K562 (cell line): ENCODE measurements around the gene CLEC2L. TPM values are rescaled to one million over a fixed set of nuclear protein-coding genes. Genes with fewer than 3 reads are reported as not detected.

Experiments
- ATAC-seq: fragments of 200-7000 bp; cut with Tn5 transposase; 3 replicates; pipeline ENCODE4 v1.9.1; 2020; ENCODE audit warnings: moderate library complexity
- BruUV-seq: library from RNA; stranded (reverse); fragments of 400-500 nt; replicated peaks from 2 replicates; lab custom pipeline; 2021; lab: Mats Ljungman, UMichigan
- CTCF ChIA-PET: fragments of 300-600 bp; formaldehyde crosslinking; extraction: SDS; loops from one replicate; lab custom pipeline; 2021; ENCODE audit warnings: low intra/inter-chr PET ratio; lab: Yijun Ruan, JAX
- POLR2A ChIA-PET: fragments of 300-600, 350-650 bp; sonication (Branson Sonifier 250); formaldehyde crosslinking; extraction: SDS; loops from one replicate; lab custom pipeline; 2021; ENCODE audit warnings: antibody characterized with exemption, inconsistent platforms; lab: Yijun Ruan, JAX
- DNase-seq, 4 experiments: peaks; one replicate each; pipeline versions ENCODE4 v3.0.0 to v3.0.0-alpha.2; 2011 to 2018; ENCODE audit warnings: low spot score in 3 of 4, mixed read lengths in 3 of 4; ENCODE audit errors: extremely low read depth in 1 of 4
- FAIRE-seq: peaks from 2 replicates; lab custom pipeline; 2011; peaks lifted over from hg19 to GRCh38; lab: Jason Lieb, UNC
- H2AFZ ChIP-seq: 2 replicates; pipeline ENCODE4 v1.6.0; 2011; ENCODE audit warnings: low read depth, low read length, control low read depth, inconsistent platforms
- H3K27ac ChIP-seq: fragments of 200-600 bp; 3 replicates; pipeline ENCODE4 v1.8.0; 2011; ENCODE audit warnings: low read depth, mild to moderate bottlenecking, control low read depth, inconsistent platforms, low read length, moderate library complexity, mixed read lengths; ENCODE audit errors: extremely low read depth
- H3K27me3 ChIP-seq, 2 experiments: fragments of 300-600 bp in 1 of 2; 2 replicates in 1 of 2; 3 replicates in 1 of 2; pipeline versions ENCODE4 v1.6.0 to v1.8.0; 2011; ENCODE audit warnings: inconsistent platforms in 2 of 2, low read length in 2 of 2, mild to moderate bottlenecking in 1 of 2, mixed read lengths in 1 of 2, moderate library complexity in 1 of 2; ENCODE audit not compliant: control insufficient read depth in 2 of 2, insufficient read depth in 2 of 2
- H3K36me3 ChIP-seq: fragments of 300-600 bp; 3 replicates; pipeline ENCODE4 v1.8.0; 2011; ENCODE audit warnings: mild to moderate bottlenecking, low read length, inconsistent platforms; ENCODE audit not compliant: control insufficient read depth, insufficient read depth
- H3K4me1 ChIP-seq, 2 experiments: fragments of 200-600 bp in 1 of 2; replicated peaks in 1 of 2; 2 replicates in 1 of 2; 3 replicates in 1 of 2; pipeline versions ENCODE4 v1.5.1 to v1.8.0; 2011; ENCODE audit warnings: inconsistent platforms in 2 of 2, low read length in 2 of 2, mild to moderate bottlenecking in 1 of 2, mixed read lengths in 1 of 2, moderate library complexity in 1 of 2; ENCODE audit not compliant: control insufficient read depth in 2 of 2, insufficient read depth in 2 of 2
- H3K4me2 ChIP-seq: 2 replicates; pipeline ENCODE4 v1.6.1; 2011; ENCODE audit warnings: low read length, control low read depth, inconsistent platforms, mixed read lengths; ENCODE audit not compliant: insufficient read depth
- H3K4me3 ChIP-seq: fragments of 200-600 bp; sonication (generic), shearing (Covaris generic); 2 replicates; pipeline ENCODE4 v1.5.1; 2016; ENCODE audit warnings: control low read depth, inconsistent platforms
- H3K79me2 ChIP-seq: fragments of 200-600 bp; 3 replicates; pipeline ENCODE4 v1.8.0; 2011; ENCODE audit warnings: low read length, inconsistent platforms; ENCODE audit not compliant: control insufficient read depth, insufficient read depth
- H3K9ac ChIP-seq, 2 experiments: 2 replicates each; pipeline versions ENCODE4 v1.6.0 to v1.6.1; 2011; ENCODE audit warnings: low read depth in 2 of 2, low read length in 2 of 2, control low read depth in 1 of 2, inconsistent platforms in 1 of 2, mild to moderate bottlenecking in 1 of 2, mixed read lengths in 1 of 2; ENCODE audit not compliant: insufficient read depth in 1 of 2
- H3K9me1 ChIP-seq: one replicate; pipeline ENCODE4 v1.6.0; 2011; ENCODE audit warnings: inconsistent platforms, mild to moderate bottlenecking, low read length, moderate library complexity; ENCODE audit not compliant: control insufficient read depth, insufficient read depth
- H3K9me3 ChIP-seq: replicated peaks from 2 replicates; pipeline ENCODE4 v1.5.1; 2011; ENCODE audit warnings: low read depth, low read length, inconsistent platforms; ENCODE audit not compliant: control insufficient read depth, insufficient read depth
- H4K20me1 ChIP-seq: replicated peaks from 2 replicates; pipeline ENCODE4 v1.6.1; 2011; ENCODE audit warnings: low read length, inconsistent platforms, mixed read lengths; ENCODE audit not compliant: control insufficient read depth, insufficient read depth
- CBX8 ChIP-seq: fragments of 200-600 bp; sonication (generic); IDR thresholded peaks from 2 replicates; pipeline ENCODE4 v1.6.1; 2012; ENCODE audit warnings: borderline replicate concordance, mixed run types, low read depth, mild to moderate bottlenecking, moderate library complexity, mixed read lengths, low read length, control low read depth, inconsistent platforms; ENCODE audit not compliant: poor library complexity, severe bottlenecking; ENCODE audit errors: extremely low read depth
- TAL1 ChIP-seq: fragments of 450-650 bp; IDR thresholded peaks from 2 replicates; pipeline ENCODE4 v1.6.1; 2016; ENCODE audit warnings: mild to moderate bottlenecking
- WGBS: fragments of 100-300 bp; shearing (Covaris generic); methylation state at CpG from one replicate; pipeline ENCODE4 v1.1.6; 2016; ENCODE audit warnings: low coverage, mixed read lengths; ENCODE audit not compliant: insufficient coverage; ENCODE audit errors: missing lambda C conversion rate; 5-methylcytosine and 5-hydroxymethylcytosine counted together
- in situ Hi-C: fragments of 300-500 bp; cut with MboI; formaldehyde crosslinking; loops from 4 replicates; pipeline ENCODE4 v1.15.0; 2018; ENCODE audit warnings: inconsistent platforms, mixed read lengths
- intact Hi-C: fragments of 100-400 bp; cut with micrococcal nuclease; formaldehyde crosslinking; loops from 2 replicates; pipeline ENCODE4 v1.14.2; 2022
- polyA plus RNA-seq, 8 experiments: library from polyadenylated mRNA; depleted of rRNA in 4 of 8; stranded (reverse) in 5 of 8; unstranded in 3 of 8; fragments of >200 nt; fragmentation: Nextera tagmentation in 2 of 8; fragmentation: Illumina TruSeq in 1 of 8; extraction: Ambion mirVana in 2 of 8; extraction: Trizol in 1 of 8; gene quantifications; 2 replicates each; pipeline versions ENCODE4 v1.2.1 to v1.2.3, GENCODE V29; 2011 to 2014; ENCODE audit warnings: inconsistent platforms in 1 of 8, missing spikeins in 1 of 8
- total RNA-seq, 7 experiments: library from RNA; depleted of rRNA in 6 of 7; stranded (reverse); fragments of >200 nt in 6 of 7; fragmentation: Illumina TruSeq in 2 of 7; extraction: Trizol in 2 of 7; gene quantifications; 2 replicates each; pipeline versions ENCODE4 v1.2.1 to v1.2.3, GENCODE V29; 2011 to 2021; ENCODE audit warnings: low replicate concordance in 1 of 7
- TF ChIP-seq, protein P1 (sequence below), 2 experiments: fragments of 200-800 bp in 1 of 2; sonication (Bioruptor generic) in 1 of 2; sonication (generic) in 1 of 2; formaldehyde crosslinking in 1 of 2; IDR thresholded peaks in 1 of 2; conservative IDR thresholded peaks in 1 of 2; 2 replicates each; pipeline versions ENCODE4 v1.5.0 to v1.6.1; 2016 to 2020; ENCODE audit warnings: missing compliant biosample characterization in 1 of 2, missing genetic modification characterization in 1 of 2, missing genetic modification reagents in 1 of 2
- TF ChIP-seq, protein P2 (sequence below), 2 experiments: fragments of 450-650 bp; IDR thresholded peaks; 2 replicates each; pipeline ENCODE4 v1.6.1; 2016

The CLEC2L gene
- total and polyA plus RNA-seq, 9 of the 15 experiments (the other 6 are each of a cell fraction or from before 2014, with no cell fraction given): 0.84 to 5.5 (median 1.8) TPM

DNA sequence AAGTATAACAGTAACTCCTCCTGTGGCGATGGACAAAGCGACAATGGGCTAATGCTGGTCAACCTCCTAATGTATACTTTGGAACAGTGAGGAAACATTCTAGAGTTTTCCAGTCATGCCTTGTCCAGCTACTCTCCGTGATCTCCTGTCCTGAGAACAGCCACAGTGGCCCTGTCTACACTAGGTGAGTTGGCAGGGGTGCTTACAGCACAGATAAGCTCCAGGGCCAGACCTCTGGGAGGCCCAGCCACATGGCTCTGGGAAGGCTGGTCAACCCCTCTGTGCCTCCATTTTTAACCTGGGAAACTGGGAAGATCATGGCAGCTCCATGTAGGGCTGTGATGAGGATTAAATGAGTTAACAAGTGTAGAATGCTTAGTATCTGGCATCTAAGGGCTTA lies 57.0 kb downstream of the CLEC2L start:
- Histone ChIP-seq H4K20me1 (no peaks in the 10 kb centered on the region), H3K27me3 (no peaks in the 10 kb centered on the region), H3K79me2 (no peaks in the 10 kb centered on the region), H3K4me1 (no peaks in the 10 kb centered on the region), H3K4me3 (no peak overlapping the region), H3K9me3 (no peaks in the 10 kb centered on the region), H3K27ac (no peak overlapping the region), H3K4me2 (no peak overlapping the region), H3K9ac (no peak overlapping the region), H3K36me3 (peaks cover 4% of the 10 kb centered on the region; the same call in 1 of the 3 replicates), H2AFZ (no peak overlapping the region), H3K9me1 (no peaks in the 10 kb centered on the region)
- ATAC-seq (no peak), DNase-seq (no peak), FAIRE-seq (no peak)
- ChIA-PET CTCF (no interaction called here), POLR2A (interaction anchor here (0.6 to 2.1 kb wide), 5 partner anchors 13 to 439 kb away, joined by 3 to 6 read pairs (median 4); no protein-coding TSS in a partner anchor)
- intact Hi-C loops (no loop called here), in situ Hi-C loops (no loop called here)
- WGBS: 83% methylated on average over 3 of the region's 3 CpGs
- TF ChIP-seq, protein P1, sequence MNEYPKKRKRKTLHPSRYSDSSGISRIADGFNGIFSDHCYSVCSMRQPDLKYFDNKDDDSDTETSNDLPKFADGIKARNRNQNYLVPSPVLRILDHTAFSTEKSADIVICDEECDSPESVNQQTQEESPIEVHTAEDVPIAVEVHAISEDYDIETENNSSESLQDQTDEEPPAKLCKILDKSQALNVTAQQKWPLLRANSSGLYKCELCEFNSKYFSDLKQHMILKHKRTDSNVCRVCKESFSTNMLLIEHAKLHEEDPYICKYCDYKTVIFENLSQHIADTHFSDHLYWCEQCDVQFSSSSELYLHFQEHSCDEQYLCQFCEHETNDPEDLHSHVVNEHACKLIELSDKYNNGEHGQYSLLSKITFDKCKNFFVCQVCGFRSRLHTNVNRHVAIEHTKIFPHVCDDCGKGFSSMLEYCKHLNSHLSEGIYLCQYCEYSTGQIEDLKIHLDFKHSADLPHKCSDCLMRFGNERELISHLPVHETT (CRISPR knock-in tag; conservative IDR thresholded peaks at IDR 0.05 in 1 of 2, IDR thresholded peaks at IDR 0.05 in 1 of 2): no peak
- TF ChIP-seq TAL1 (no peak), CBX8 (no peak)
- TF ChIP-seq, protein P2, sequence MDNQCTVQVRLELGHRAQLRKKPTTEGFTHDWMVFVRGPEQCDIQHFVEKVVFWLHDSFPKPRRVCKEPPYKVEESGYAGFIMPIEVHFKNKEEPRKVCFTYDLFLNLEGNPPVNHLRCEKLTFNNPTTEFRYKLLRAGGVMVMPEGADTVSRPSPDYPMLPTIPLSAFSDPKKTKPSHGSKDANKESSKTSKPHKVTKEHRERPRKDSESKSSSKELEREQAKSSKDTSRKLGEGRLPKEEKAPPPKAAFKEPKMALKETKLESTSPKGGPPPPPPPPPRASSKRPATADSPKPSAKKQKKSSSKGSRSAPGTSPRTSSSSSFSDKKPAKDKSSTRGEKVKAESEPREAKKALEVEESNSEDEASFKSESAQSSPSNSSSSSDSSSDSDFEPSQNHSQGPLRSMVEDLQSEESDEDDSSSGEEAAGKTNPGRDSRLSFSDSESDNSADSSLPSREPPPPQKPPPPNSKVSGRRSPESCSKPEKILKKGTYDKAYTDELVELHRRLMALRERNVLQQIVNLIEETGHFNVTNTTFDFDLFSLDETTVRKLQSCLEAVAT (IDR thresholded peaks at IDR 0.05): no peak
- no TSS peak for BruUV-seq
